ENCODE results near the gene CST9. TPM values are rescaled to one million over a fixed set of nuclear protein-coding genes. Genes with fewer than 3 reads are reported as not detected.
"Not testable (repeated sequence)": the region's sequence is repeated elsewhere in the genome, so short reads cannot be mapped to it uniquely, and the experiment has no call there.

The CST9 gene
- total and polyA plus RNA-seq, 5 experiments from 2014 or later: not detected

DNA sequence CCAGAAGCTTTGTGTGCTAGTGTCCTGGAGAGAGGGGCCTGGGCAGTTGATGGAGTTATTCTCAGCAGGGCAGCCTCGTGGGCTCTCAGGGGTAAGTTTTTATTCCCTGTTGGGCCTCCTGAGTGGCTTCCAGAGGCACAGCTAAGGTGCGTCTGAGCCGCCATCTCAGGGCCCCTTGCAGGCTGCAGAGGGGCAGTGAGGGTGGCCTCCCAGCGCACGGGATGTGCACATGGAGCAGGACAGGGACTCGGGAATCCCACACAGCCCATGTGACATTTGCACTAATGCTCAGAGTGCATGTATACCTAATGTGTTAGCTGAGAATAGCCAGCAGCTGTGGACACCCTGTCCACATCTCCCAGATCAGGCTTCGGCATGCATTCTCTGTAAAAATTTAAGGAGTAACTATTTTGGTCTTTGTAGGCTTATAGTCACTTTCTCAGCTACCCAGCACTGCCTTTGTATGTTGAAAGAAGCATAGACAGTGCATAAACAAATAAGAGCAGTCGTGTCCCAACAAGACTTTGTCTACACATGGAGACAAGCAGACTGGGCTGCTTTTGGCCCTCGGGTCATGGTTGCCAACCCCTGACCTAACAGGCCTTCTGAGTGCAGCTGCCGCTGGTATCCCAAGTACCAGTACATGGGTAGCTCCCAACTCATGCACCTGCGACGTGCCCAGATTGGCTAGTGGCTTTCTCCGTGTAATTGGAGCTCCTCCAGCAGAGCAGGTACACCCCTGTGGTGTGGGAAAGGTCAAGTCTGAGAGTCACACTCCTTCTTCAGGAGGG lies 18.8 kb downstream of the CST9 start:
- peaks cover 0 to 6% (median 0%) of the 10 kb centered on the region in 9 donors for H3K9me3 Mint-ChIP-seq
- no peak overlapping the region for H3K4me3 Mint-ChIP-seq
- peaks cover 10 to 52% (median 29%) of the 10 kb centered on the region in 5 donors for H3K27me3 Mint-ChIP-seq
- POLR2A ChIA-PET: no interaction called here
- DNase-seq: no peak
- peak overlapping the region in 1 of 10 donors; percentile 21 for H3K27ac Mint-ChIP-seq
- ATAC-seq: no peak
- H3K36me3 Mint-ChIP-seq: no peaks in the 10 kb centered on the region
- H3K4me1 Mint-ChIP-seq: peaks cover 0 to 8% (median 1%) of the 10 kb centered on the region in 4 donors

DNA sequence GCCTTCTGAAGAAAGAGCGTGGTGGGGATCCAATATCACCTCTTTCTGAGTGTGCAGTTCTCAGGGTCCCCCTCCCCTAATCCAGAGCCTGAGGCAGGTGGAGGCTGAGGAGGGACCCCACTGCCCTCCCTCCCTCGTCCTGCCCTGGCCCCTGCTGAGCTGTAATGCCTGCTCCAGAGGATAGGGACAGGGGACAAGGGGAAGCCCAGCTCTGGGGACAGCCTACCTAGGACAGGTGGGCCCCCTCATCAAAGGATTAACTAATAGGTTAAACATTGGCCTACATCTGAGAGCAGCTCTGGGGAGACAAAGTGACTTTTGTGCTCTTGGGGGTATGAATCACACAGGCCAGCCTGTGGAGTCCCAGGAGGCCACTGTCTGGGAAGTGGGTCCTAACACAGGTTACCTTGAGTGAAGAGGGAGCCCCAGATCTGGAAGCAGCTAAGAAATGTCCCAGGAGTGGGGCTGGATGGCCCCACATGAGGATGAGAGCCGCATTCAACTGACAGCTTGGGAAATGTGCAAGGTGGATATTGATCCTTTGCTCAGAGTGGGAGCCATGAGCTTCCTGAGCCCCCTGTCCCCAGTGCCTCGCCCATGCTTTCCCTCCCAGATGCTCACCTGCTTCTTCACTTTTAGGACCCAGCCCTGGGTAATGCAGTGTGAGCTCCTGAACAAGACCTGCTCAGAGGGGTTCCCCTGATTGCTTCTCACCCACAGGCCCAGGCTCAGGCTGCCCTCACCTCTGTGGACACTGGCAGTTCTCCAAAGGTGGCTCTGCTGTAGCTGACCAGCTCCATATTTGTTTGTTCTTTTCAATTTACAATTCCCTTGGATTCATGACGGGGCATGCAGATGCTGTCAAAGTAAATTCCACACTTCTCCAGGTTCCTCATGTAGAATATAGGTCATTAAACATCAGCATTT lies 19.6 kb downstream of the CST9 start:
- peaks cover 0 to 8% (median 1%) of the 10 kb centered on the region in 4 donors for H3K4me1 Mint-ChIP-seq
- H3K9me3 Mint-ChIP-seq: peaks cover 0 to 9% (median 2%) of the 10 kb centered on the region in 9 donors
- peaks cover 13 to 61% (median 35%) of the 10 kb centered on the region in 5 donors for H3K27me3 Mint-ChIP-seq
- ATAC-seq: no peak
- POLR2A ChIA-PET: no interaction called here
- no peak overlapping the region for H3K27ac Mint-ChIP-seq
- H3K4me3 Mint-ChIP-seq: no peak overlapping the region
- peaks cover 0 to 4% (median 0%) of the 10 kb centered on the region in 3 donors for H3K36me3 Mint-ChIP-seq
- DNase-seq: no peak

DNA sequence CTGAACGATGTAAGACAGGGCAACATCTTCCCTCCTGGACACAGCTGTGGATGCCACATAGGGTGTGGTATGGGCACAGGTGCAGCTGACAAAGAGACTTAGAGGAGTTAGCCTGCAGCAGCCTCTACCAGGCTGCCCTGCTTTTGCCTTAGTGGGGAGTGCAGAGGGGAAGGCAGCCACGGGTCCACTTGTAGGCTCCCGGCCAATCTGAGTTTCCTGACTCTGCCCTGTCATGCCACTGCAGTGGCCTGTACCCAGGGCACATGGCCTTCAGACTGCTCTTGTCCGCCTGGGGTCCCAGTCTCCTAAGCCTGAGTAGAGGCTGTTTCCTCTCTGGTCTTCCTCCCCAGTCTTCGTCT lies 20.3 kb downstream of the CST9 start:
- ATAC-seq (no peak), DNase-seq (no peak)
- peaks cover 19 to 67% (median 36%) of the 10 kb centered on the region in 5 donors for H3K27me3 Mint-ChIP-seq
- no peak overlapping the region for H3K27ac Mint-ChIP-seq
- H3K9me3 Mint-ChIP-seq: peaks cover 0 to 13% (median 5%) of the 10 kb centered on the region in 9 donors
- POLR2A ChIA-PET: no interaction called here
- H3K36me3 Mint-ChIP-seq: peaks cover 0 to 5% (median 2%) of the 10 kb centered on the region in 3 donors
- H3K4me1 Mint-ChIP-seq: peaks cover 0 to 8% (median 1%) of the 10 kb centered on the region in 4 donors
- H3K4me3 Mint-ChIP-seq: no peak overlapping the region

DNA sequence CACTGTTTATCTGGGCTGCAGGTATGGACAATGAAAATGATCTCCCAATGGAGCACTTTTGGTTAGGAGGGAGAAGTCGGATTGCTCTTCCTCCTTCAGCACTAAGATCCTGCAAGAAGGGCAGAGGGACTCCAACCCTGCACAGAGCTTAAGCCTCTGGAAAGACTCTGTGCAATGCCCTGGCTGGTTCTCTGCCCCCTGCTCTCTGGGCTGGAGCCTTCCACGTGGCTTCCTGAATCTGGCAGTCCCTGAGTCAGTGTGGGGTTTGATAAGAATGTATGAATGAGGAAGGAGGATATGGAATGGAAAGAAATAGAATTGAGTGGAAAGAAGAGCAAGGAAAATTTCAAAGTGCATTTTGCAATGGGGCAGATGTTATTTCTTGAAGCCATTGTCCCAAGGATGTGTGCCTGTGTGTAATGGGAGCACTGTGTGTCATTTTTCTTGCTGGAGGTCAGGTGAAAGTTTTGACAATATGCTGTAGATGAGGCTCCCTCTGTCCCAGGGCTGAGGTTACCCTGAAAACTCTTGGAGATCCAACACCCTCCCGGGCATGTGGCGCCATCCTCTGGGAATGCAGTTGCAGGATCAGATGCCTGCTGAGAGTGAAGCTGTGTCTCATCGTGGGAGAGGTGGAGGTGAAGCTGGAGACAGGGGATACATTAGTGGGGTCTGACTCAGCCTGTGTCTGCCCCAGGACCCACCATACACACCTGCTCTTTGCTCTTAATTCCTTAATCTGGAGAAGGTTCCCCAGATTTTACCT lies 21.1 kb downstream of the CST9 start:
- POLR2A ChIA-PET: no interaction called here
- Mint-ChIP-seq H3K4me3 (no peak overlapping the region), H3K9me3 (peaks cover 0 to 21% (median 6%) of the 10 kb centered on the region in 9 donors), H3K27me3 (peaks cover 20 to 69% (median 36%) of the 10 kb centered on the region in 5 donors), H3K4me1 (peaks cover 0 to 8% (median 1%) of the 10 kb centered on the region in 4 donors), H3K36me3 (peaks cover 0 to 5% (median 4%) of the 10 kb centered on the region in 3 donors), H3K27ac (peak overlapping the region in 1 of 10 donors; percentile 23)
- DNase-seq: no peak
- no peak for ATAC-seq

DNA sequence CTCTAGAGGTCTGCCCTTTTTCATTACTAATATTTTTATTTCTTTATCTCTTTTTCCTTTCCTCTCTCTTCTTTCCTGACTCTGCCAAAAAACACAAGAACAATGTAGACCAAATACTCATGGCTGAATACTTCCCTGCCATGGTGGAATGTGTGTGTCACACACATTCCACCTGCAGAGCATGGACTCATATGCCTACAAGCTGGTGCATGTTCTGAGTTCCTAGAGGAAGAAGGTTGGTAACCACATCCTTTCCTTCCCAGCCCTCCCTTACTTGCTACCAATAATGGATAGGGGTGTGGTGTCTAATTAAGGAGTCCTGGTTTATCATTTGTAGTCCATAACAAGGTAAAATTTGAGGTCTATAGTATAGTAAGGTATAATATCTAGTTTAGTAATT lies 22.2 kb downstream of the CST9 start:
- peaks cover 0 to 3% (median under 1%) of the 10 kb centered on the region in 4 donors for H3K4me1 Mint-ChIP-seq
- no peak for ATAC-seq
- H3K9me3 Mint-ChIP-seq: peaks cover 0 to 16% (median 6%) of the 10 kb centered on the region in 9 donors
- peaks cover 19 to 67% (median 36%) of the 10 kb centered on the region in 5 donors for H3K27me3 Mint-ChIP-seq
- POLR2A ChIA-PET: no interaction called here
- DNase-seq: no peak
- H3K36me3 Mint-ChIP-seq: peaks cover 0 to 5% (median 4%) of the 10 kb centered on the region in 3 donors
- H3K27ac Mint-ChIP-seq: no peak overlapping the region
- H3K4me3 Mint-ChIP-seq: no peak overlapping the region

DNA sequence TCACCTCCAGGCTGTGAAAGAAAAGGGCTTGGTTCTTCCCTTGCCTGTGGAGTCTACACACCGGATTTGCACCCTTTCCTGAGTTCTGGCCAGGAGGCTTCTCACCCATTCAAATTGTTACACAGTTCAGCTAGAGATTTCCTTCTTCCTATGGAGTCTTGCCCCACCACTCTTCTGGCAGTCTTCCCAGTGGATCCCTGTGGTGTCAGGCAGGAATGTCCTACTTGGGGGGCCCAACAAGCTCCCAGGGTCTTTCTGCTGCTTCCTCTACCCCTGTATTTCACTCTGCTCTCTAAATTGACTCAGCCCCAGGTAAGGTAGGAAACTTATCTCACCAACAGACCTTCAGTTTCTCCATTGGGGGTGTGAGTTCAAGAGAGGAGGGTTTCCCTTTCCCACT lies 23.4 kb downstream of the CST9 start:
- peaks cover 18 to 54% (median 26%) of the 10 kb centered on the region in 5 donors for H3K27me3 Mint-ChIP-seq
- peaks cover 0 to 15% (median 6%) of the 10 kb centered on the region in 9 donors for H3K9me3 Mint-ChIP-seq
- POLR2A ChIA-PET: no interaction called here
- H3K36me3 Mint-ChIP-seq: peaks cover 0 to 5% (median 4%) of the 10 kb centered on the region in 3 donors
- H3K4me3 Mint-ChIP-seq: no peak overlapping the region
- DNase-seq (no peak), ATAC-seq (no peak)
- H3K4me1 Mint-ChIP-seq: peaks cover 0 to 1% (median 0%) of the 10 kb centered on the region in 4 donors
- no peak overlapping the region for H3K27ac Mint-ChIP-seq

DNA sequence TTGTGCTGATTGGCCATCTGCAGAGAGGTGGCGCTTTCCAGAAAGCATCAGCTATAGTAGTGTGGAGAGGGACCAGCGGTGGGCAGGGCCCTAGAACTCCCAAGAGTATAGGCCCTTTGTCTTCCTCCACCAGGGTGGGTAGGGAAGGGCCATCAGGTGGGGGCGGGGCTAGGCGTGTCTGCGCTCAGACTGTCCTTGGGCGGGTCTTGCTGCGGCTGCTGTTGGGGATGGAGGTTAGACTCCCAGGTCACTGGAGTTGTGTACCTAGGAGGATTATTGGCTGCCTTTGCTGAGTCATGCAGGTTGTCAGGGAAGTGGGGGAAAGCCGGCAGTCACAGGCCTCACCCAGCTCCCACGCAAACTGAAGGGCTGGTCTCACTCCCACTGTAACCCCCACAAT lies 23.9 kb downstream of the CST9 start:
- H3K4me3 Mint-ChIP-seq, POLR2A ChIA-PET: not testable (repeated sequence)

DNA sequence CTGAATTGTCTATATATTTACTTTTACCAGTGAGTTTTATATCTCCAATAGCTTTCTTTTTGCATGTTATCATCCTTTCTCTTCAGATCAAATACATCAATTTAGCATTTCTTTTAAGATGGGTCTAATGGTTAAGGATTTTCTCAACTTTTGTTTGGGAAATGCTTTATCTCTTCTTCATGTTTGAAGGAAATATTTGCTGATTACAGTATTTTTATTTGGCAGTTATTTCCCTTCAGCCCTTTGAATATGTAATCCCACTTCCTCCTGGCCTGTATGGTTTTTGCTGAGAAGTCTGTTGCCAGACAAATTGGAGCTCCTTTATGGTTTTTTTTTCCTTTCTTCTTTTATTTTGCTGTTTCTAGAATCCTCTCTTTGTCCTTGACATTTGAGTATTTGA lies 30.7 kb downstream of the CST9 start:
- H3K27ac Mint-ChIP-seq: no peak overlapping the region
- H3K36me3 Mint-ChIP-seq: peaks cover 0 to 5% (median 0%) of the 10 kb centered on the region in 3 donors
- no peak overlapping the region for H3K4me3 Mint-ChIP-seq
- no peaks in the 10 kb centered on the region for H3K4me1 Mint-ChIP-seq
- ATAC-seq (no peak), DNase-seq (no peak)
- POLR2A ChIA-PET: no interaction called here
- H3K27me3 Mint-ChIP-seq: peaks cover 0 to 3% (median 0%) of the 10 kb centered on the region in 5 donors
- peaks cover 0 to 4% (median 0%) of the 10 kb centered on the region in 9 donors for H3K9me3 Mint-ChIP-seq

More for the DNA sequence above, 23.9 kb downstream of the CST9 start:
- H3K27me3 Mint-ChIP-seq: peaks cover 18 to 52% (median 26%) of the 10 kb centered on the region in 5 donors
- H3K9me3 Mint-ChIP-seq: peaks cover 0 to 15% (median 6%) of the 10 kb centered on the region in 9 donors
- H3K27ac Mint-ChIP-seq, H3K36me3 Mint-ChIP-seq, DNase-seq, ATAC-seq, H3K4me1 Mint-ChIP-seq: not testable (repeated sequence)

DNA sequence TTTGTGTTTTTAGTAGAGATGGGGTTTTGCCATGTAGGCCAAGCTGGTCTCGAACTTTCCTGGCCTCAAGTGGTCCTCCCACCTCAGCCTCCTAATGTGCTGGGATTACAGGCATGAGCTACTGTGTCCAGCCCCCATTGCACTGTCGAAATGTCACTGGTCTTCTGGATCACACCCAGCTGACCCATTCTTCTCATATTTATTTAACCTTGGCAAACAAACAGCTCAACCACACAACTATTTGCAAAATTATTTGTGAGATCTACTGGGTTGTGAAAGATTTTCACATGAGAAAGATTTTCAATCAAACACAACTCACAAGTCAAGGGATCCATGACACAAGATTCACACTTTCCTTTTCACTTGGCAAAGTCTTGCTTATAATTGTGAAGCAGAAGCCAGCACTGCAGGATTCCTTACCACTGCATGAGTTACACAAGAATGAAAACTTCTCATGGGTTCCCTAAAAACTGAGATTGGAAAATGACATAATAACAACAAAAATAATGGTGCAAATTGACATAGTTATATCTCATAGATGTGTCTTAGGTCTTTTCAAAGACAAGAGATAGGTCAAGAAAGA lies 35.4 kb downstream of the CST9 start:
- ATAC-seq: no peak
- POLR2A ChIA-PET: no interaction called here
- Mint-ChIP-seq H3K27ac (no peak overlapping the region), H3K36me3 (peaks cover 0 to 3% (median 0%) of the 10 kb centered on the region in 3 donors), H3K9me3 (peaks cover 0 to 6% (median 0%) of the 10 kb centered on the region in 9 donors), H3K4me3 (no peak overlapping the region), H3K4me1 (no peaks in the 10 kb centered on the region), H3K27me3 (peaks cover 0 to 15% (median 9%) of the 10 kb centered on the region in 5 donors)
- peak in 1 of 10 donors; percentile 13 for DNase-seq

DNA sequence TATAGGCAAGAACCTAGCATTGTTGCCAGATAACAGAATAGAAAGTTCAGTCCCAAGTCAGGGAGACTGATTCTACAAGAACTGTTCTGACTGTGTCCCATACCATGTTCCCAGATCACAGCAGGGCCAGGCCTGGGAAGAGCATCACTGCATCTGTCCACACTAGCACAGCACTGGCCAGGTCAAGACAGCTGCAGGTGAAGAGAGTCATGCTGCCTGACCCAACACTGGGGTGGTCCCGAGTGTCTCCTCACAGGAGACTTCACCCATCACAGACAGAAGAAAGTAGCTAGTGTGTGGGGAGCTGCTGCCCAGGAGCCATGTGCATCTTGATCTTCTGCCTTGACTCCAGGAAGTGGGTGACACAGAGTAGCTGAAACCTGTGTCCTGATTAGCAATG lies 36.1 kb downstream of the CST9 start:
- H3K27ac Mint-ChIP-seq: no peak overlapping the region
- H3K9me3 Mint-ChIP-seq: peaks cover 0 to 6% (median 0%) of the 10 kb centered on the region in 9 donors
- no peaks in the 10 kb centered on the region for H3K4me1 Mint-ChIP-seq
- no peak for ATAC-seq
- no peak overlapping the region for H3K4me3 Mint-ChIP-seq
- POLR2A ChIA-PET: no interaction called here
- no peak for DNase-seq
- H3K36me3 Mint-ChIP-seq: peaks cover 0 to 3% (median 0%) of the 10 kb centered on the region in 3 donors
- H3K27me3 Mint-ChIP-seq: peaks cover 0 to 18% (median 9%) of the 10 kb centered on the region in 5 donors

DNA sequence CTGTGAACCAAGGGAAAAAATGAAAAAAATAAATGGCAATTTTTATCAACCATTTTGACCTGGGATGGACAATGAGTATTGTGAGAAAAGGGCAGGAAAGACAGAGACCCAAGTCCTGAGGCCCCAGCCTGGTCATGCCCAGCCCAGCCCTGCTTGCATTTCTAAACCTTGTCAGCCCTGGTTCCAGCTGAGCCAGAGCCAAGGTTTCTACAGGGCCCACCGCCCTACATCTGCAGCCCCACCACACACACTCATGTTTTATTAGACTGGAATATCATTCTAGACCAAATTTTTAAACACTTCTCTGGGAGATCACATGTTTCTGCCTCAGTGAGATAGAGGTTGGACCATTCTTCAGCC lies 36.8 kb downstream of the CST9 start:
- Mint-ChIP-seq H3K4me1 (no peaks in the 10 kb centered on the region), H3K4me3 (no peak overlapping the region), H3K27ac (no peak overlapping the region), H3K27me3 (peaks cover 1 to 20% (median 9%) of the 10 kb centered on the region in 5 donors), H3K9me3 (peaks cover 0 to 4% (median 0%) of the 10 kb centered on the region in 9 donors), H3K36me3 (no peaks in the 10 kb centered on the region)
- no peak for ATAC-seq
- DNase-seq: no peak
- POLR2A ChIA-PET: no interaction called here

Data from naive thymus-derived CD8-positive, alpha-beta T cell (primary cell).